ENCODE results near the gene FAU. TPM values are rescaled to one million over a fixed set of nuclear protein-coding genes. Genes with fewer than 3 reads are reported as not detected.

Gene FAU
- total and polyA plus RNA-seq, 2 of the 13 experiments (the other 11 are each of a cell fraction or from before 2014, with no cell fraction given): 374 to 869 TPM

DNA sequence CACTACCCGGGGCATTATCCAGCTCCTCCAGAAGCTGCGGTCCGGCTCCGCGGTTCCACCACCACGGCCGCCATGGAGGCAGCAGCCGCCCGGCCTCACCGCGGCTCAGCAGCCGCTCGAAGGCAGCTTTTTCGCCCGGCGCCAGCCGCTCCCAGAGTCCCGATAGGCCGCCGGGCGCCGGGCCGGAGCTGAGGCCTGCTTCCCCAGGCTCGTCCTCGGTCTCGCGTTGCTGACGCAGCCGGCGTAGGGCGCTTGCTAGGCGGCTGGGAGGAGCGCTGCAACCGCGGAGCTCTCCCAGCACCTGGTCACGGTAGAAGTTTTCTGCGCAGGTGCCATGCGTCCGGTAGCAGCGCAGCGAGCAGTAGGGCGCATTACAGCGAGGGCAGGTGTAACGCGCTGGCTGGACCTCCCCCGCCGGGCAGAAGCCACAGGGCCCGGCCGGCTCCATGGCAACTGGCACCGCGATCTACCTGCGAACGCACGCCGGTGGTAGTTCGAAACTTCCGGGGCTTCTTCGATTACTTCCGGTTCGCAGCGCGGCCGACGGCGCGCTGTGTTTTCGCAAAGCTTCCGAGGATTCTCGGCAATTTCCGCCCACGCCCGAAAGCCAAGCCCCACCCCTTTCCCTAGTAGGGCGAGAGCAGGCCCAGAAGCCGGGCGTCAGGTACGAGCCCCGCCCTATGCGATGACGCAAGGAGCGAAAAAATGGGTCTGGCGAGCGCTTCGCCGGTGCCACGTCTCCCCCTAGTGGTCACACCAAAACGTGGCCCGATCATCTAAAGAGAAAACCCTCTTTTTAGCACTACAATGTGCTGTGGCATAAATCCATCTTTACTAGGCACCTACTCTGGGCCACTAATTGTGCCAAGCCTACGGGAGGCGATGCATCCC lies 4.5 kb downstream of the FAU start, which contains the start of gene ZNHIT2 (continued):
- TF ChIP-seq, protein P1, sequence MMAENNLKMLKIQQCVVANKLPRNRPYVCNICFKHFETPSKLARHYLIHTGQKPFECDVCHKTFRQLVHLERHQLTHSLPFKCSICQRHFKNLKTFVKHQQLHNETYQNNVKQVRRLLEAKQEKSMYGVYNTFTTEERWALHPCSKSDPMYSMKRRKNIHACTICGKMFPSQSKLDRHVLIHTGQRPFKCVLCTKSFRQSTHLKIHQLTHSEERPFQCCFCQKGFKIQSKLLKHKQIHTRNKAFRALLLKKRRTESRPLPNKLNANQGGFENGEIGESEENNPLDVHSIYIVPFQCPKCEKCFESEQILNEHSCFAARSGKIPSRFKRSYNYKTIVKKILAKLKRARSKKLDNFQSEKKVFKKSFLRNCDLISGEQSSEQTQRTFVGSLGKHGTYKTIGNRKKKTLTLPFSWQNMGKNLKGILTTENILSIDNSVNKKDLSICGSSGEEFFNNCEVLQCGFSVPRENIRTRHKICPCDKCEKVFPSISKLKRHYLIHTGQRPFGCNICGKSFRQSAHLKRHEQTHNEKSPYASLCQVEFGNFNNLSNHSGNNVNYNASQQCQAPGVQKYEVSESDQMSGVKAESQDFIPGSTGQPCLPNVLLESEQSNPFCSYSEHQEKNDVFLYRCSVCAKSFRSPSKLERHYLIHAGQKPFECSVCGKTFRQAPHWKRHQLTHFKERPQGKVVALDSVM (CRISPR knock-in tag; IDR thresholded peaks at IDR 0.05): peak; percentile 44
- TF ChIP-seq ZNF549 (CRISPR knock-in tag; IDR thresholded peaks at IDR 0.05) (no peak), ZNF773 (CRISPR knock-in tag; IDR thresholded peaks at IDR 0.05; ENCODE audit: borderline replicate concordance) (no peak), AGO2 (optimal IDR thresholded peaks at IDR 0.05; ENCODE audit: low read depth, low read length) (peak; percentile 97), ZNF552 (CRISPR knock-in tag; IDR thresholded peaks at IDR 0.05; ENCODE audit: borderline replicate concordance) (0 out of 2 replicates have a peak, but pooled peaks have one; percentile 45), MAFK (conservative IDR thresholded peaks at IDR 0.05 in 1 of 2, IDR thresholded peaks at IDR 0.05 in 1 of 2; ENCODE audit: low read length in 2 of 2) (no peak), ZNF83 (CRISPR knock-in tag; IDR thresholded peaks at IDR 0.05; ENCODE audit: borderline replicate concordance) (no peak), NFATC3 (CRISPR knock-in tag; IDR thresholded peaks at IDR 0.05) (no peak), IRX3 (CRISPR knock-in tag; IDR thresholded peaks at IDR 0.05; ENCODE audit: borderline replicate concordance, low read depth) (0 out of 2 replicates have a peak, but pooled peaks have one; percentile 73), SRY (CRISPR knock-in tag; IDR thresholded peaks at IDR 0.05) (no peak), NAIF1 (CRISPR knock-in tag; IDR thresholded peaks at IDR 0.05; ENCODE audit: borderline replicate concordance) (peak; percentile 72; the same call in 1 of the 2 replicates), AHR (CRISPR knock-in tag; IDR thresholded peaks at IDR 0.05) (no peak), RELA (CRISPR knock-in tag; IDR thresholded peaks at IDR 0.05) (0 out of 2 replicates have a peak, but pooled peaks have one; percentile 36), NFKB2 (CRISPR knock-in tag; IDR thresholded peaks at IDR 0.05; ENCODE audit: borderline replicate concordance) (no peak; the same call in 1 of the 2 replicates), ZNF121 (CRISPR knock-in tag; IDR thresholded peaks at IDR 0.05) (no peak), ZNF234 (CRISPR knock-in tag; conservative IDR thresholded peaks at IDR 0.05) (no peak), KDM5A (IDR thresholded peaks at IDR 0.05; ENCODE audit: borderline replicate concordance, low read length) (peak; percentile 84), ZNF572 (CRISPR knock-in tag; IDR thresholded peaks at IDR 0.05) (no peak), FOXK1 (CRISPR knock-in tag; IDR thresholded peaks at IDR 0.05; ENCODE audit: borderline replicate concordance, low read depth) (peak; percentile 86; the same call in 1 of the 2 replicates)
- TF ChIP-seq, protein P2, sequence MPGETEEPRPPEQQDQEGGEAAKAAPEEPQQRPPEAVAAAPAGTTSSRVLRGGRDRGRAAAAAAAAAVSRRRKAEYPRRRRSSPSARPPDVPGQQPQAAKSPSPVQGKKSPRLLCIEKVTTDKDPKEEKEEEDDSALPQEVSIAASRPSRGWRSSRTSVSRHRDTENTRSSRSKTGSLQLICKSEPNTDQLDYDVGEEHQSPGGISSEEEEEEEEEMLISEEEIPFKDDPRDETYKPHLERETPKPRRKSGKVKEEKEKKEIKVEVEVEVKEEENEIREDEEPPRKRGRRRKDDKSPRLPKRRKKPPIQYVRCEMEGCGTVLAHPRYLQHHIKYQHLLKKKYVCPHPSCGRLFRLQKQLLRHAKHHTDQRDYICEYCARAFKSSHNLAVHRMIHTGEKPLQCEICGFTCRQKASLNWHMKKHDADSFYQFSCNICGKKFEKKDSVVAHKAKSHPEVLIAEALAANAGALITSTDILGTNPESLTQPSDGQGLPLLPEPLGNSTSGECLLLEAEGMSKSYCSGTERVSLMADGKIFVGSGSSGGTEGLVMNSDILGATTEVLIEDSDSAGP (CRISPR knock-in tag; IDR thresholded peaks at IDR 0.05; ENCODE audit: borderline replicate concordance): peak; percentile 74
- TF ChIP-seq, protein P3, sequence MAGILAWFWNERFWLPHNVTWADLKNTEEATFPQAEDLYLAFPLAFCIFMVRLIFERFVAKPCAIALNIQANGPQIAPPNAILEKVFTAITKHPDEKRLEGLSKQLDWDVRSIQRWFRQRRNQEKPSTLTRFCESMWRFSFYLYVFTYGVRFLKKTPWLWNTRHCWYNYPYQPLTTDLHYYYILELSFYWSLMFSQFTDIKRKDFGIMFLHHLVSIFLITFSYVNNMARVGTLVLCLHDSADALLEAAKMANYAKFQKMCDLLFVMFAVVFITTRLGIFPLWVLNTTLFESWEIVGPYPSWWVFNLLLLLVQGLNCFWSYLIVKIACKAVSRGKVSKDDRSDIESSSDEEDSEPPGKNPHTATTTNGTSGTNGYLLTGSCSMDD (CRISPR knock-in tag; IDR thresholded peaks at IDR 0.05): no peak
- TF ChIP-seq, protein P4, sequence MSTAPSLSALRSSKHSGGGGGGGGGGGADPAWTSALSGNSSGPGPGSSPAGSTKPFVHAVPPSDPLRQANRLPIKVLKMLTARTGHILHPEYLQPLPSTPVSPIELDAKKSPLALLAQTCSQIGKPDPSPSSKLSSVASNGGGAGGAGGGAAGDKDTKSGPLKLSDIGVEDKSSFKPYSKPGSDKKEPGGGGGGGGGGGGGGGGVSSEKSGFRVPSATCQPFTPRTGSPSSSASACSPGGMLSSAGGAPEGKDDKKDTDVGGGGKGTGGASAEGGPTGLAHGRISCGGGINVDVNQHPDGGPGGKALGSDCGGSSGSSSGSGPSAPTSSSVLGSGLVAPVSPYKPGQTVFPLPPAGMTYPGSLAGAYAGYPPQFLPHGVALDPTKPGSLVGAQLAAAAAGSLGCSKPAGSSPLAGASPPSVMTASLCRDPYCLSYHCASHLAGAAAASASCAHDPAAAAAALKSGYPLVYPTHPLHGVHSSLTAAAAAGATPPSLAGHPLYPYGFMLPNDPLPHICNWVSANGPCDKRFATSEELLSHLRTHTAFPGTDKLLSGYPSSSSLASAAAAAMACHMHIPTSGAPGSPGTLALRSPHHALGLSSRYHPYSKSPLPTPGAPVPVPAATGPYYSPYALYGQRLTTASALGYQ (CRISPR knock-in tag; IDR thresholded peaks at IDR 0.05): no peak

Data from HepG2 (cell line).